Duodenal mucosa (tissue), 2 donors: Measurements from ENCODE around the gene SIRPB1.

Experiments used
- H3K27ac ChIP-seq: one replicate; pipeline ENCODE4 v1.7.0; 2013; ENCODE audit warnings: low read depth, low read length
- H3K27me3 ChIP-seq, 2 donors: one replicate each; pipeline ENCODE4 v1.7.0; 2013; ENCODE audit warnings: low read length in 2 of 2, control low read depth in 1 of 2; ENCODE audit not compliant: insufficient read depth in 2 of 2, control insufficient read depth in 1 of 2
- H3K36me3 ChIP-seq, 2 donors: one replicate each; pipeline ENCODE4 v1.7.0; 2013; ENCODE audit warnings: low read length in 2 of 2, control low read depth in 1 of 2; ENCODE audit not compliant: insufficient read depth in 2 of 2, control insufficient read depth in 1 of 2
- H3K4me1 ChIP-seq, 2 donors: one replicate each; pipeline ENCODE4 v1.7.0; 2013; ENCODE audit warnings: low read length in 2 of 2, control low read depth in 1 of 2; ENCODE audit not compliant: insufficient read depth in 2 of 2, control insufficient read depth in 1 of 2
- H3K4me3 ChIP-seq, 2 donors: one replicate each; pipeline ENCODE4 v1.7.0; 2013; ENCODE audit warnings: low read length in 2 of 2, low read depth in 1 of 2
- H3K9ac ChIP-seq, 2 donors: one replicate each; pipeline ENCODE4 v1.7.0; 2013; ENCODE audit warnings: low read length in 2 of 2, low read depth in 1 of 2
- H3K9me3 ChIP-seq, 2 donors: one replicate each; pipeline ENCODE4 v1.7.0; 2013; ENCODE audit warnings: low read length in 2 of 2, control low read depth in 1 of 2; ENCODE audit not compliant: control insufficient read depth in 1 of 2

Gene SIRPB1

DNA sequence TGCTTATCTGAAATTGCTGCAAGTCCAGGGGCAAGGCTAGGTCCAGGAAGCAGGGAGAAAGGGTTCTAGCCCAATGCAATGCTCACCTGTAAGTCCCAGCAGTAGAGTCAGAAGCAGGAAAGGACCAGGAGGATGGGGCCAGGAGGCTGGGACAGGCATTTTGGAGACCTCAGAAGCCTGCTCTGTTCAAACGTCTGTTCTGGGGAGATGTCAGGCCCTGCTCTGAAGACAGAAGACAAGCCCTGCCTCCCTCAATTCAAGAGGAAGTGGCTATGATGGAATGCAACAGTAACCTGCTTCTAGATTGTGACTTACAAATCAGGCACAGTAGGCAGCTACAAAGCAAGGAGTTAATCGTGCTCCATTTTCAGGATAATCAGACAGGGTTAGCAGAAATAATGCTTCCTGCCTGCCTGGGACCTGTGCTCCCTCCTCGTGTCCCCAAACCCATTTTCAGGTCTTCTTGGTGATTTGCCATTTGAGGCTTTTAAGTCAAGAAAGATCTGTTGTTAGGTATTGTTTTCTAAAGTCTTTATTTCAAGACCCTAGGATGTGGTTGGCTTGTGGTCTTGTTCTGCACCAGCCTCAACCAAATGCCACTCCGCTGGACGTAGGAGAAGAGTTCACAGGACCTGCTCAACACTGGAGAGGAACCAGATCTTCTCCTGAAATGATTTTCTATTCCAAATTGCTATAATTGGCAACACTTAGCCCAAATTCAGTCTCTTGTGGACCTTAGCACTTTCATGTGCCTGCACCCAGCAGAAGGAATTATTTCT lies 37.9 kb upstream of the SIRPB1 start, which contains the start of gene SIRPG:
Gene SIRPG (minus strand): TSS at position 224 of the 779 bp plus-strand sequence. CDS start 65 bp downstream, at position 159.
- no peaks in the 10 kb centered on the region for H3K36me3 ChIP-seq
- peaks cover 0 to 7% of the 10 kb centered on the region in 2 donors for H3K4me1 ChIP-seq
- H3K4me3 ChIP-seq: peak within 1 kb of the TSS in 1 of 2 donors; percentile 32
- H3K9me3 ChIP-seq: peaks cover 0 to 4% of the 10 kb centered on the region in 2 donors
- H3K9ac ChIP-seq: peak within 1 kb of the TSS in 1 of 2 donors; percentile 19
- H3K27me3 ChIP-seq: no peaks in the 10 kb centered on the region
- H3K27ac ChIP-seq: no peak within 1 kb of the TSS

DNA sequence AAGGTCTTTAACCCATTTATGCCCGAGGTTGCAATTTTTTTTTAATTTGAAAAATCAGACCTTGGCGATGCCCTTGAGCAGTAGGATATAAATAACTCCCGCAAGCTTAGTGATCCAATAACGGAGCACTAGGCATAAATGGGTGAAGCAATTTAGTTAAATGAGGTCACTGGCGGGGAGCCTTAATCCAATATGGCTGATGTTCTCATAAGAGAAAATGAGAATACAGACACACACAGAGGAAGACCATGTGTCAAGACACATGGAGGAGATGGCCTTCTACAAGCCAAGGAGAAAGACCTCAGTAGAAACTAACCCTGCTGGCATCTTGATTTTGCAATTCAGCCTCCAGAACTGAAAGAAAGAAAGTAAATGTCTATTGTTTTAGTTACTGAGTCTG lies 37.0 kb upstream of the SIRPB1 start:
- no peak overlapping the region for H3K27ac ChIP-seq
- peak overlapping the region in 1 of 2 donors; percentile 32 for H3K4me3 ChIP-seq
- H3K4me1 ChIP-seq: peaks cover 0 to 7% of the 10 kb centered on the region in 2 donors
- no peak overlapping the region for H3K9ac ChIP-seq
- H3K9me3 ChIP-seq: peaks cover 0 to 4% of the 10 kb centered on the region in 2 donors
- H3K36me3 ChIP-seq: no peaks in the 10 kb centered on the region
- H3K27me3 ChIP-seq: no peaks in the 10 kb centered on the region

DNA sequence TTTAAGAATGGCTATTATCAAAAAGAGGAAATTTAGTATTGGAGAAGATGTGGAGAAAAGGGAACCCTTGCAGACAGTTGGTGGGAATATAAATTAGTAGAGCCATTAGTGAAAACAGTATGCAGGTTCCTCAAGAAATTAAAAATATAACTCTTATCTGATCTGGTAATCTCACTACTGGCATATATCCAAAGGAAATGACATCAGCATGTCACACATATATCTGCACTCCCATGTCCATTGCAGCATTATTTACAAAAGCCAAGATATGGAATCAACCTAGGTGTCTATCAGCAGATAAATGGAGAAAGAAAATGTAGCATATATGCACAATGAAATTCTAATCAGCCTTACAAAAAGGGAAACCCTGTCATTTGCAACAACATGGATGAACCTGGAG lies 35.2 kb upstream of the SIRPB1 start:
- no peaks in the 10 kb centered on the region for H3K27me3 ChIP-seq
- peaks cover 0 to 4% of the 10 kb centered on the region in 2 donors for H3K9me3 ChIP-seq
- H3K27ac ChIP-seq: no peak overlapping the region
- H3K4me1 ChIP-seq: peaks cover 0 to 3% of the 10 kb centered on the region in 2 donors
- H3K4me3 ChIP-seq: no peak overlapping the region
- no peaks in the 10 kb centered on the region for H3K36me3 ChIP-seq
- H3K9ac ChIP-seq: no peak overlapping the region

DNA sequence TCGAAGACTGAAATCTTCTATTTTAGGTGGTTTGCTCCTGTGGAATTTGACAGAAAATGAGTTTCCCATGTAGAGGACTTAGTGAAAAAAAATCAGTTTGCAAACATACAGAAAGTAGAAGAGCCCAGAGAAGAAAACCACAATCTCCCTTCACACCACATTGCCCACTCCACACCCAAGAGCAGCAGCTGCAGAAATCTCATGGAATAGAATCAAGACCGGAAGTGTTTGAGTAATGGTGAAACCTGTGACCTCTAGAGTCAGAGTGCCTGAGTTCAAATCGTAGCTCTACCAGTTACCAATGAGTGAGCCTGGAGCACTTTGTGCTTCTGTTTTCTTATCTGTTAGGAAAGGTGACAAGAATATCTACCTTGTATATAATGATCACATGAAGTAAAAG lies 33.2 kb upstream of the SIRPB1 start:
- H3K27me3 ChIP-seq: no peaks in the 10 kb centered on the region

DNA sequence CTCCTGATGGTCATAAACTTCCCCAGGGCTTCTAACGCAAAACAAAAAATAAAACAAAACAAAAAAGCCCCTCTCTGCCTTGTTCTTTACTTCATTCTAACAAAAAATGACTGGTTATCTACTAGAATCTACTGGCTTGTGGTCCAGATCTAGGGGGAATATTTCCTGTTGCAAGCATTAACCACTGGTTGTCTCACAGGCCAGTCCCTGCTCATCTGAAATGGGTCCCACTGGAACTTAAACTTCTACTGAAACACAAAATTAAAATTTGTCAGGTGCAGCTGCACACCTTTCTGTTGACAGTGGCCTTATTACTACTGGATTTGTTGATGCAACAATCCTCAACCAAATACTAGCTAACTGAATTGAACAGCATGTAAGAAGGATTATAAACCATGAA lies 32.3 kb upstream of the SIRPB1 start:
- peaks cover 0 to 4% of the 10 kb centered on the region in 2 donors for H3K9me3 ChIP-seq
- no peak overlapping the region for H3K9ac ChIP-seq

More for the DNA sequence above, 33.2 kb upstream of the SIRPB1 start:
- Histone ChIP-seq H3K9ac (no peak overlapping the region), H3K27ac (no peak overlapping the region), H3K9me3 (peaks cover 0 to 4% of the 10 kb centered on the region in 2 donors), H3K36me3 (no peaks in the 10 kb centered on the region), H3K4me1 (peaks cover 0 to 3% of the 10 kb centered on the region in 2 donors), H3K4me3 (no peak overlapping the region)

DNA sequence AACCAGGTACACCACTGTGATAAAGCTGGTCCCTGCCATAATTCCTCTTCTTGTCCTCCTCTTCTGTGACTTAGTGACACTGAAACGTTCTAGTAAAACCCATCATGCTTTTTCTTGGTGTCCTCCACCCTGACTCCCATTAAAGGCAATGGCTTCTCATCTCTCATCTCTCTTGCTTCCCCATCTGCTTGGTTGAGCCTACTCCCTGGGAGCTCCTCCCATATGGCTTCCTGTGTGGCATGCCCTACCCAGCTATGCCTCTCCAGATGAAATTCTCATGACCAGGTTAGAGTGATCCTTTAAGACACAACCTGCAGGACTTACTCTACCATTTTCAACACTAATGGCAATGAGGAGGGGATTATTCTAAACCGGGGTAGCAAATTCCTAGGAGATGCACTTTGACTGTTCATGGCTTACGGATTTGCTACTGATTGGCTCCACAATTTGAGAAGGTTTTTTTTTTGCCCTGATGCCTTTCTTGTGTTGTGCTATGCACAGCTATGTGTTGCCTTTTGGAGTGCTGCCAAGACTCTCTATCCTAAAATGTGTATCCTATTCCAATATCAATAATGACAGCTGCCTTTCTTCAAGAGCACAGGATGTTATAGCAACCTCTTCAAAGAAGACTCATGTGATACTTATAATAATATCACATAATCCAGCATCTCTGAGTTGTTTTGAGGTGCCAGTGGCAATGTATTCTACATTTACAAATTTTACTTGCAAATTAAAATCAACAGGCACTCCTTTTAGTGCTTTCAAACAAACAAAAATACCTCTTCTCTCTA lies 31.7 kb upstream of the SIRPB1 start:
- no peak overlapping the region for H3K4me3 ChIP-seq
- H3K27ac ChIP-seq: no peak overlapping the region
- H3K9ac ChIP-seq: no peak overlapping the region
- peaks cover 0 to 4% of the 10 kb centered on the region in 2 donors for H3K9me3 ChIP-seq
- no peaks in the 10 kb centered on the region for H3K27me3 ChIP-seq
- no peaks in the 10 kb centered on the region for H3K36me3 ChIP-seq
- peaks cover 0 to 3% of the 10 kb centered on the region in 2 donors for H3K4me1 ChIP-seq

More for the DNA sequence above, 32.3 kb upstream of the SIRPB1 start:
- Histone ChIP-seq H3K4me3 (no peak overlapping the region), H3K36me3 (no peaks in the 10 kb centered on the region), H3K4me1 (peaks cover 0 to 3% of the 10 kb centered on the region in 2 donors), H3K27me3 (no peaks in the 10 kb centered on the region), H3K27ac (no peak overlapping the region)

DNA sequence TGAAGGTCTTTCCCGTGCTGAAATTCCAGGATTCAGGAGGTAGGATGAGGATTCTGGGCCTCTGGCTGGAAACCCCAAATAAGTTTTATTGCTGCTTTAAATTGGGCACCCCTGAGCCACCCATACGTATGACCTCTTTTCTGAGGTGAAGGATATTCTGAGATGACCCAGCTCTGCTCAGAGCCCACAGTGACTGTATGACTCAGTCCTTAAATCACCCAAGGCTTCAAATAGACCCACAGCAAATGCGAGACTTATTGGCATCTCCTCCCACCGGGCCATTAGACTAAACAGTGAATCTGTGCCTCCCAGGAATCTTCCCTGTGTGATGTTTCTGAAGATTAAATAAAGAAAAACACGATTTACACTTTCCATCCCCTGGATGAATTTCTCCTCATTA lies 28.3 kb upstream of the SIRPB1 start:
- Histone ChIP-seq H3K9me3 (no peaks in the 10 kb centered on the region), H3K9ac (no peak overlapping the region), H3K27me3 (no peaks in the 10 kb centered on the region), H3K4me1 (peaks cover 0 to 3% of the 10 kb centered on the region in 2 donors), H3K27ac (no peak overlapping the region), H3K4me3 (no peak overlapping the region), H3K36me3 (no peaks in the 10 kb centered on the region)

DNA sequence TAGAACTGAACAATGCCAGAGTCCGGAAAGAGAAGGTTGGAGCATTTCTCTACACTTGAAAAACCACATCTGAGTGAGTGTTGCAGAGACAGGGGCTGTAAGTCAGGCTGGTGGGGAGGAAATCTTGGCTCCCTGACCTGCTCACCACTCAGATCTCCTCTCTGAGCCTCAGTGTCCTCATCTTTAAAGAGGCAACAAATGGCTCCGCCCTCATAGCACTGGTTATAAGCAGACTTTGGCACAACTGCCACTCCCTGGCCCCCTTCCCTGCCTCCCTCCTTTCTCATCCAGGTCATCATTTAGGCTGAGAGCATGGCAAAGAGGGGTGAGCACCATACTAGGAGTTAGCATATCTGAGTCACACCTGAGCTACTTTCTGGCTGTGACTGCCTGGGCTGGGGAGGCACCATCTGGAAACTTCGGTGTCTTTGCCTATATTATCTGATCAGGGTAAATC lies 27.2 kb upstream of the SIRPB1 start:
- H3K9me3 ChIP-seq: no peaks in the 10 kb centered on the region
- no peak overlapping the region for H3K27ac ChIP-seq
- no peaks in the 10 kb centered on the region for H3K36me3 ChIP-seq
- no peak overlapping the region for H3K9ac ChIP-seq
- H3K27me3 ChIP-seq: no peaks in the 10 kb centered on the region
- H3K4me3 ChIP-seq: no peak overlapping the region
- H3K4me1 ChIP-seq: peaks cover 0 to 3% of the 10 kb centered on the region in 2 donors

DNA sequence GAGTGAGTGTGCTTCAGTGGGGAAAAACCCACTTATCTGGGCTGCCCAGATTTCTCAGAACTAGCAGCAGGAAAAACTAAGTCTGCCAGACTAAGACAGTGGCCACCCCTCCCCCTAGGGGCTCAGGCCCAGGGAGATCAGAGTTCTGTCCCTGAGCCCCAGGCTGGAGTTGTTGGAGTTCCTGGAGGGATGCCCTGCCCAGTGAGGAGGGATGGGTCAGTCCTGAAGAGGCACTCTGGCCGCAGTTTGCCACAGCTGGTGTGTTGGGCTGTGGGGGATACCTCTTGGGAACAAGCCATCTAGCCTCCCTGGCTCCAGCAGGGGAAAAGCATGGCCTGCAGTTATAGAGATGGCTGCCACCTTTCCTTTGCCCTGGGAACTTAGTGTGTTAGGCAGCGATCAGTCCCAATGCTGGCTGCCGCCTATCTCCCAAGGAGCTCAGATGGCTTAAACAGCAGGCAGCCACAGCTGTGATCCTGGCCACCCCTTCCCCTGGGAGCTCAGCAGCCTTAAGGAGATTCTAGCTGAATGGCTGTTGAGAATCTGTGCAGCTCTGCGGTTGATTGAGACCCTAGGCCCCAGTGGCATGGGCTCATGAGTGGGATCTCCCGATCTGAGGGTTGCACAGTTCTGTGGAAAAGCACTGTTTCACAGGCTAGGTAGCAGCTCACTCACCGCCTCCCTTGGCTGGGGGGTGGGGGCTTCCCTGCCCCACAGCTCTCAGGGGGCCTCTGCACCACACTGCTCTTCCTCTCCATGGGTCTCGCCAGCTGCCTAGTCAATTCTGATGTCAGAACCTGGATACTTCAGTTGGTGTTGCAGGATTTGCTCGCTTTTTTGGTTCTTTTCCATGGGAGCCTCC lies 24.5 kb upstream of the SIRPB1 start:
- Histone ChIP-seq H3K9me3 (no peaks in the 10 kb centered on the region), H3K27me3 (no peaks in the 10 kb centered on the region), H3K27ac (no peak overlapping the region), H3K9ac (no peak overlapping the region), H3K4me1 (no peaks in the 10 kb centered on the region), H3K4me3 (no peak overlapping the region), H3K36me3 (no peaks in the 10 kb centered on the region)
